ENCODE data around the gene AGAP3.

AGAP3 gene

DNA sequence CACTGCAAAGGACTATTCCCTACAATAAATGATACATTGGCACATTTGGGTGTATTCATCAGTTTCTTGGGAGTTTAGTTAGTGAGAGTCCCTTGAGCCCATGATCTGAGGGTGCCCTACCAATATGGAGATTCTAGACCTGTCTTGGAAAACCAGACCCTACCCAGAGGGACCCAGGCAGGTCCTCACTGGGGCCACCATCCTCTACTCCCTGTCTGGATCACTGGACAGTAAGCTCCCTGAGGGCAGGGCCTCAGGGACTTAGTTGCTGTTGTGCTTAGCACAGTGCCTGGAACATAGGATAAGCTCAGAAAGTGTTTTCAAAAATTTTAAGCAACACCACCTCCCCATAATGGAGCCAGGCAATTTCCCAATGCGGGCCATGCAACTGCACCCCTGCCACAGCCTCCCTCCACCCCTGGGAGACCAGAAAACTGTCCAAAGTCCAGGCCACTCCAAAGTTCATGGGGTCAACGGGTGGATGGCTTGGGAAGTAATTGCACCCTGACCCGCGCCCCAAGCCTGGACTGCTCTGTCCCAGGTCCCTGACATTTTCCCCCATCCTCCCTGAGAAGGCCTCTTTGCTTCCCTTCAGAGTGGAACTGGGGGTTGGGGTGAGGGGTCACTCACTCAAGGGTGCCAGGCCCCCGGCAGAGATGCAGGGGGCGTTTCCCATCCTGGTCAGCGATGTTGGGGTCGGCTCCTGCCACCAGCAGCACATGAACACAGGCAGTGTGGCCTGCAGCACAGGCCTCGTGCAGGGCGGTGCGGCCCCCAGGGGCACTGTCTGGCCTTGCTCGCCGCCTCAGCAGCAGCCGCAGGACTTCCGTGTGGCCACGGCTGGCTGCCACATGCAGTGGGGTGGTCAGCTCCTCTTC is 99.7 kb downstream of the AGAP3 start:
- DNase-seq (ENCODE audit: low read depth in 3 of 3): no peak

DNA sequence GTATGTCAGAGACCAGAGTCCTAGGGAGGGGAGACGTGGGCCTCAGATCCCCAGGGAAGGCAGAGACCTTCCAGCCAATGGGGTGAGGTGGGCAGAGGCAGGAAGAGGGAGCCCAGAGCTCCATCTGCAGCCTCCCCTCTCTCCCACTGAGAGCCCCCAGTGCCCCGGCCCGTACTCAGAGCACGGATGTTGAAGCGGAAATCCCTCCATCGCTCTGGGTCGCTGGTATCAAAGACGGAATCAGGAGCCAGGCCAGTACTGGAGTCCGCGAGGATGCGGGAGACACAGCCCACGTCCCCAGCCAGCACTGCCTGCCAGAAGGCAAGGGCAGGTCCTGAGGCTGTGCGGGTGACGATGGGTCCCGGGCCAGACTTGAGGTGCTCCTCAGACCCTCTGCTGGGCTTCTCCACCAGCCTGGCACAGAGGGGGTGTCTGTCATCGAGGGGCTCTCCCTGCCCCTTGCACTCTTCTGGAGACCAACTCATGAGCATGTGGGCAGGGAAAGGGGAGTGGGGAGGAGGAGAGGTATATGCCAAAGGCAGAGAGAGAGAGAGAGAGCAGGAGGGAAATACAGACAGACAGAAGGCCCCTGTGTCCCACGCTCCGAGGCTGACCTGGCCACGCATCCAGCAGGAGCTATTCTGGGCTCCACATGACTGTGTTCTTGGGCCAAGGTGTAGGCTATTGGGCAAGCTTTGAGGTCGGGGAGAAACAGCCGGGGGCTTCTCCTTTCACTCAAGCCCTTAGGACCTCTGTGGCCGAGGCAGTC is 100.5 kb downstream of the AGAP3 start, which contains the start of gene ASB10:
TSS of gene ASB10 (minus strand) at position 611 of the 769 bp plus-strand sequence. CDS start at position 491, 120 bp downstream.
- DNase-seq (ENCODE audit: low read depth in 3 of 3): no peak

- DNase-seq (ENCODE audit: low read depth in 3 of 3): no peak
Measured at GRCh38 chr7:151187409-151188251, 101.4 kb downstream of the AGAP3 start.

DNA sequence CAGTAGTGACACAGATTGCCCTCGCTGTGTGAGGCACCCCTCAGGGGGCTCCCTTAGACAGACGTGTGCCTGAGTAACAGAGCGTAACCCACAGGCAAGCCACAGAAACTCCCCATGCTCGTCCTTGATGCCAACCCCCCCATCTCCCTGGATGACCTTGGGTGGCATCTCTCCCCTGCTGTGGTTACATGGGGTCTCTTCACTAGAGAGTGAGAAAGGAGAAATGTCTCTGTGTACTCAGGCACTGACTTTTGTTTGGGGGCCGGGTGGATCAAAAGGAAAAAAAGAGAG is 101.9 kb downstream of the AGAP3 start:
- no peak for DNase-seq (ENCODE audit: low read depth in 3 of 3)

DNA sequence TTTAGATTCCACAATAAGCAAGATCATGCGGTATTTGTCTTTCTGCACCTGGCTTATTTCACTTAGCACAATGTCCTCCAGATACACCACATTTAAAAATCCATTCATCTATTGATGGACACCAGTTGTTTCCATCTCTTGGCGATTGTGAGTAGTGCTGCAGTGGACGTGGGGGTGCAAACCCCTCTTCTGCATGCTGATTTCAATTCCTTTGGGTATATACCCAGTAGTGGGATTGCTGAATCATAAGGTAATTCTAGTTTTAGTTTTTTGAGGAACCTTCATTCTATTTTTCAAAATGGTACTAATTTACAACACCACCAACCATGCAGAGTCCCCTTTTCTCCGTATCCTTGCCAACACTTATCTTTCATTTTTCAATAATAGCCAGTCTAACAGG is 102.8 kb downstream of the AGAP3 start:
- DNase-seq (ENCODE audit: low read depth in 3 of 3): no peak

DNA sequence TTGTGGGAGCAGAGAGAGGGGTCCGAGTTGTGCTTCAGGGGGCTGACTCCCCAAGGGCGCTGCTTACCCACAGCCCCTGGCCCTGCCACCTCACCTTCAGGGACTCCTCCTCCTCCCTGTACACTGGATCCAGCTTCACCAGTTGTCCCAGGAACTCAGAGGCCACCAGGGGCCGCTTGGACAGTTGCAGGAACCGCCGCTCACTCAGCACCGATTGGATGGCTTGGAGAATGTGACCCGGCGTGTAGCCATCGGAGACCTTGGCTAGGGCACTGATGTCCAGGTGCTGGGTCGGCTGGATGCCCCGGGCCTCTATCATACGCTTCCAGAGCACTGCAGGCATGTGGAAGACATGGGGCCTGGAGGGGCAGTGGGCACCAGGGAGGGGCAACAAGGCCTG is 105.3 kb downstream of the AGAP3 start:
- no peak for DNase-seq (ENCODE audit: low read depth in 3 of 3)

DNA sequence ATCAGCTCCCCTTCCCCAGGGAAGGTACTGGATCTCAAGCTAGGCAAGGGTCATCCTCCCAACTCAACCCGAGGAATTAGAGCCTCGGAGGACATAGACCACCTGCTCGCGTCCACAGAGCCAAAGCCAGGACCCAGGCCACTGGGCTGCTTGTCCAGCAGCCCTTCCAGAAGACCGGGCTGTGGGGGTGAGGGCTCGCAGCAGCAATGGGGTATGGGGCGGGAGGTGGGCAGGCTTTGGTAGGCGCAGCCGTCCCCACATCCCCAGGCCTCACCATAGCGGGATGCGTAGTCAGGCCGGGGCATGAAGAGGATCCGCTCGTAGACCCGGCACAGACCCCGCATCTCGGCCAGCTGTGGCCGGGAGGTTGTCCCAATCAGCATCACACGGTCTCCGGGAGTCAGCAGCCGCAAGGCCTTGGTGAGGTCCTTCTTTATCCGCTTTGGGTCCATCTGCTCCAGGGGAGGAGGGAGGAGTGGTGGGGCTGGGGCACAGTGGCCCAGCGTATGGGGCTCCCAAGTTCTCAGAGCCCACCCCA is 105.8 kb downstream of the AGAP3 start:
- no peak for DNase-seq (ENCODE audit: low read depth in 3 of 3)

DNA sequence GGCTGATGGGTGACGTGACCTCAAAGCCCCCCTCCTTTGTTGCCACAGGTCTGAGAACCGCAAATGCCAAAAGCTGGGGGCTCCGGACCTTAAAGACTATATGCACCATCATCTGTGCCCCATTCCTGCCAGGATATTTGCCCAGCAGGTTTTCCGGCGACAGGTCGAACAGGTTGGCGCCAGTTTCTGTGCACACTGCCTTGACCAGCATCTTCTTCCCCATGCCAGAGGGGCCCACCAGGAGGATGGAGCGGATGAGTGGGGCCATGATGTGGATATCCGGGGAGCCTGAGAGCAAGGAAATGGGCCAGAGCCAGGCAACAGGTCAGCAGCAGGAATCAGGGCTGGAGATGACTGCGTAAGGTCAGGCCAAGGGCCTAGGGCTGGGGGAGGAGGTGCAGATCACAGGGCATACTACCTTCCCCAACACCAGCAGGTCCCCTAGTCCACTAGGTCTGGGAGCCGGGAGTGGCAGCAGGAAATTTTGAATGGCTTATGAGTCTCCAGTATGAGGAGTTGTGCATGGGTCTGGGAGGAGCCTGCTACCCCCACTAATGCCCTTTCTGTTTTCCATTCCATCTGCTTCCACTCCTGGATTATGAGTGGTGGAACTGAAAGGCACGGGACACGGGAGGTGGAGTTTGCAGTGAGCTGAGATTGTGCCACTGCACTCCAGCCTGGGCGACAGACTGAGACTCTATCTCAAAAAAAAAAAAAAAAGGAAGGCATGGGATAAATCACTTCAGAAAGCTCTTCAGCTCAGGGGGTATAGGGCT is 107.1 kb downstream of the AGAP3 start:
- DNase-seq (ENCODE audit: low read depth in 3 of 3): no peak

All from stimulated activated CD4-positive, alpha-beta T cell treated with anti-CD3 and anti-CD28 coated beads, TNF-alpha, amount 100 ng/mL, for 24 hours (primary cell).